Sigmoid colon (tissue), 7 donors: ENCODE measurements around the gene TRAPPC12. TPM values are rescaled to one million over a fixed set of nuclear protein-coding genes. Genes with fewer than 3 reads are reported as not detected.

Experiments used
- DNase-seq: peaks from one replicate; pipeline ENCODE4 v3.0.0-alpha.2; 2019
- H3K27ac ChIP-seq, 4 donors: fragments of 200-600 bp; sonication (generic); one replicate each; pipeline ENCODE4 v1.5.1; 2016 to 2019; ENCODE audit warnings: mild to moderate bottlenecking in 1 of 4
- H3K27me3 ChIP-seq, 3 donors: fragments of 200-600 bp; sonication (generic); one replicate each; pipeline ENCODE4 v1.5.1; 2019; ENCODE audit warnings: mild to moderate bottlenecking in 1 of 3
- H3K36me3 ChIP-seq, 4 donors: fragments of 200-600 bp; sonication (generic); one replicate each; pipeline ENCODE4 v1.5.1; 2016 to 2019
- H3K4me1 ChIP-seq, 4 donors: fragments of 200-600 bp; sonication (generic); one replicate each; pipeline ENCODE4 v1.5.1; 2017 to 2019
- H3K4me3 ChIP-seq, 4 donors: fragments of 200-600 bp; sonication (generic); one replicate each; pipeline ENCODE4 v1.5.1; 2017 to 2019; ENCODE audit warnings: mild to moderate bottlenecking in 2 of 4, moderate library complexity in 1 of 4
- H3K9me3 ChIP-seq, 4 donors: fragments of 200-600 bp in 3 of 4; sonication (generic) in 3 of 4; one replicate each; pipeline versions ENCODE4 v1.5.1 to v1.6.1; 2013 to 2019
- EP300 ChIP-seq, 4 donors: sonication (generic); formaldehyde crosslinking; IDR thresholded peaks; one replicate each; pipeline ENCODE4 v1.6.1; 2017; ENCODE audit warnings: antibody characterized with exemption in 4 of 4
- POLR2A ChIP-seq, 2 donors: fragments of 450-650 bp; IDR thresholded peaks; one replicate each; pipeline ENCODE4 v1.6.1; 2016; ENCODE audit warnings: antibody characterized with exemption in 2 of 2, mild to moderate bottlenecking in 2 of 2, moderate library complexity in 2 of 2
- POLR2AphosphoS5 ChIP-seq, 4 donors: sonication (generic); formaldehyde crosslinking; IDR thresholded peaks; one replicate each; pipeline ENCODE4 v1.6.1; 2017; ENCODE audit warnings: antibody characterized with exemption in 4 of 4
- WGBS, 2 donors: extraction: QIAGEN DNeasy Blood & Tissue Kit; methylation state at CpG; one replicate each; pipeline ENCODE4 v1.1.7; 2013; 5-methylcytosine and 5-hydroxymethylcytosine counted together
- intact Hi-C: fragments of 100-400 bp; cut with DNase I; formaldehyde crosslinking; loops from one replicate; pipeline ENCODE4 v1.15.1; 2023
- polyA plus RNA-seq, 3 donors: library from polyadenylated mRNA; stranded (reverse); fragments of 200-250 nt; gene quantifications; one replicate each; pipeline ENCODE4 v1.2.3, GENCODE V29; 2013
- total RNA-seq, 4 donors: library from RNA; depleted of rRNA; stranded (reverse); fragments of >200 nt; gene quantifications; one replicate each; pipeline ENCODE4 v1.1.0, GENCODE V29; 2016
- TF ChIP-seq, protein P1 (sequence below), 4 experiments: fragments of 450-650 bp in 3 of 4; fragments of 200-600 bp in 1 of 4; IDR thresholded peaks; one replicate each; pipeline ENCODE4 v1.5.1; 2016 to 2019; ENCODE audit warnings: antibody characterized with exemption in 4 of 4, mild to moderate bottlenecking in 3 of 4, moderate library complexity in 2 of 4
- donor health status: healthy with polysubstance abuse.
- donor health status: Bipolar disorder and iron deficiency.
- donor health status: healthy.

The TRAPPC12 gene
- total and polyA plus RNA-seq, 7 donors, result 22.7 to 79.5 (median 50.5) TPM

DNA sequence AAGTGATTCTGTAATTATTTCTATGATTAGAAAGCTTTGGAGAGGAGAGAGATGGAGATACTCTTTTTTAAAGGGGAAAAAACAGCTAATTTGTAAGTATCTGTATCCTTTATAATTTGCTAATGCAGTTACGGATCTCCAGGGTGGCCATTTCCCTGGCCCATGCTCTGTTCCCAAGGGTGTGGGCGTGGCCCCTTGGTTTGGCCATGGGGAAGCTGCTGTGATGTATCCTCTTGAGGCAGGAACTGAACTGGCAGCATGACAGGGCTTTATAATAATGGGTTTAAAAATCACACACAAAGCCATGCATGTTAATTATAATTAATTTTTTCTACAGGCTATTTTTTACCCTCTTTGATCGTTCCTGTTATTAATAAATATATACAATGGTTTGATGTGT, 27.0 kb downstream of the TRAPPC12 start:
- H3K4me3 ChIP-seq, result no peak overlapping the region
- H3K36me3 ChIP-seq, result peaks cover 0 to 20% (median 10%) of the 10 kb centered on the region in 4 donors
- no peaks in the 10 kb centered on the region for H3K9me3 ChIP-seq
- 88 to 96% methylated on average over 3 of the region's 3 CpGs for WGBS, 2 donors
- no peaks in the 10 kb centered on the region for H3K27me3 ChIP-seq
- H3K4me1 ChIP-seq, result peaks cover 0 to 13% (median 0%) of the 10 kb centered on the region in 4 donors
- no peak for DNase-seq
- TF ChIP-seq POLR2A (IDR thresholded peaks at IDR 0.05) (no peak), EP300 (IDR thresholded peaks at IDR 0.05) (no peak), POLR2AphosphoS5 (IDR thresholded peaks at IDR 0.05) (no peak)
- TF ChIP-seq, protein P1, sequence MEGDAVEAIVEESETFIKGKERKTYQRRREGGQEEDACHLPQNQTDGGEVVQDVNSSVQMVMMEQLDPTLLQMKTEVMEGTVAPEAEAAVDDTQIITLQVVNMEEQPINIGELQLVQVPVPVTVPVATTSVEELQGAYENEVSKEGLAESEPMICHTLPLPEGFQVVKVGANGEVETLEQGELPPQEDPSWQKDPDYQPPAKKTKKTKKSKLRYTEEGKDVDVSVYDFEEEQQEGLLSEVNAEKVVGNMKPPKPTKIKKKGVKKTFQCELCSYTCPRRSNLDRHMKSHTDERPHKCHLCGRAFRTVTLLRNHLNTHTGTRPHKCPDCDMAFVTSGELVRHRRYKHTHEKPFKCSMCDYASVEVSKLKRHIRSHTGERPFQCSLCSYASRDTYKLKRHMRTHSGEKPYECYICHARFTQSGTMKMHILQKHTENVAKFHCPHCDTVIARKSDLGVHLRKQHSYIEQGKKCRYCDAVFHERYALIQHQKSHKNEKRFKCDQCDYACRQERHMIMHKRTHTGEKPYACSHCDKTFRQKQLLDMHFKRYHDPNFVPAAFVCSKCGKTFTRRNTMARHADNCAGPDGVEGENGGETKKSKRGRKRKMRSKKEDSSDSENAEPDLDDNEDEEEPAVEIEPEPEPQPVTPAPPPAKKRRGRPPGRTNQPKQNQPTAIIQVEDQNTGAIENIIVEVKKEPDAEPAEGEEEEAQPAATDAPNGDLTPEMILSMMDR (IDR thresholded peaks at IDR 0.05), result no peak
- H3K27ac ChIP-seq, result no peak overlapping the region
- intact Hi-C loops, result no loop called here

- Histone ChIP-seq H3K4me3 (no peak overlapping the region), H3K9me3 (no peaks in the 10 kb centered on the region), H3K27ac (no peak overlapping the region), H3K36me3 (peaks cover 0 to 8% (median under 1%) of the 10 kb centered on the region in 4 donors), H3K4me1 (peaks cover 0 to 13% (median 0%) of the 10 kb centered on the region in 4 donors), H3K27me3 (no peaks in the 10 kb centered on the region)
- no peak for DNase-seq
- WGBS, 2 donors, result 96 to 98% methylated on average over 13 of the region's 13 CpGs
- intact Hi-C loops, result no loop called here
- TF ChIP-seq POLR2A (IDR thresholded peaks at IDR 0.05) (no peak), POLR2AphosphoS5 (IDR thresholded peaks at IDR 0.05) (no peak), EP300 (IDR thresholded peaks at IDR 0.05) (no peak)
- TF ChIP-seq, protein P1 (IDR thresholded peaks at IDR 0.05), result no peak
Measured at GRCh38 chr2:3408781-3409180, 29.3 kb downstream of the TRAPPC12 start.

- TF ChIP-seq, protein P1 (IDR thresholded peaks at IDR 0.05), result no peak
- TF ChIP-seq POLR2AphosphoS5 (IDR thresholded peaks at IDR 0.05), result no peak
- Histone ChIP-seq H3K9me3 (no peaks in the 10 kb centered on the region), H3K36me3 (peaks cover 0 to 8% (median 5%) of the 10 kb centered on the region in 4 donors), H3K27me3 (no peaks in the 10 kb centered on the region), H3K4me3 (no peak overlapping the region), H3K27ac (no peak overlapping the region), H3K4me1 (peaks cover 0 to 13% (median 0%) of the 10 kb centered on the region in 4 donors)
- no peak for DNase-seq
- WGBS, 2 donors, result 92 to 96% methylated on average over 12 of the region's 12 CpGs
- intact Hi-C loops, result no loop called here
Measured at GRCh38 chr2:3409627-3410170, 30.2 kb downstream of the TRAPPC12 start.

DNA sequence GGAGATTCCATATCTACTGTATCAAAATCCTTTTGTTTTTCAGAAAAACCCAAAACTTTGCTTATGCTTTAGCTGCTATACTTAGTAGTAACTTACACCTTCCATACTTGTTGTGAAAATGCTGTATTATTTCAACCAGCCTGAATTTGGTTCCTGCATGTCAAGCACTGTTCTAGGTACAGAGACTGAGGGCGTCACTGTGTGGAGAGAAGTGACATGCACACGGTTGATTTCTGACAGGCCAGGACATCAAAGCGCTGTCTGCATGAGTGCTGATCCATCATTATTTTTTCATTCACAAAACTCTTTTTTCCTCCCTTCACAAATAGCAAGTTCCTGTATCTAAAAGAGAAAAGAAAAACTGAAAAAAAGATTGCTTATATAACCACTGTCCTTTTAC, 31.6 kb downstream of the TRAPPC12 start:
- intact Hi-C loops, result no loop called here
- Histone ChIP-seq H3K36me3 (peaks cover 0 to 13% (median 6%) of the 10 kb centered on the region in 4 donors), H3K4me1 (peaks cover 0 to 8% (median 0%) of the 10 kb centered on the region in 4 donors), H3K27me3 (no peaks in the 10 kb centered on the region), H3K9me3 (no peaks in the 10 kb centered on the region), H3K4me3 (no peak overlapping the region), H3K27ac (no peak overlapping the region)
- 90 to 93% methylated on average over 3 of the region's 3 CpGs for WGBS, 2 donors
- DNase-seq, result no peak
- TF ChIP-seq POLR2AphosphoS5 (IDR thresholded peaks at IDR 0.05), result no peak
- TF ChIP-seq, protein P1 (IDR thresholded peaks at IDR 0.05), result no peak
- no peak for TF ChIP-seq POLR2A (IDR thresholded peaks at IDR 0.05)
- no peak for TF ChIP-seq EP300 (IDR thresholded peaks at IDR 0.05)

DNA sequence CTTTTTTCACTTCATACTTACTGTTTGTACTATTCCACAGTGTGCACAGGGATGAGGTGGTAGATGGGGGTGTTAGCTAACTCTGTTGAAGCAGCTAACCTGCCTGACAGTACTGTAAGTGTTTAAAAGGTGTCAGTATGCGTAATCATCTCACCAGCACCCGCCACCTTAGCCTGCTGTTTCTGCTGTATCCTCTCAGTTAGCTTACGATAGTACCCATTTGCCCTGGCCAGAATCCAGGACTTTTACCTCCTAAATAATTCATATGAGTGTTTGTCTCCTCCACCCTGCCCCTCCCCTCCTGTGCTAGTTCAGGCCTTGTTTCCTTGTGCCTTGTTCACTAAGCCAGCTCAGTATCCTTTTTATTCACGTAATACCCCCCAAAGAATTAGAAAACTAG, 34.2 kb downstream of the TRAPPC12 start:
- DNase-seq, result no peak
- Histone ChIP-seq H3K4me1 (no peaks in the 10 kb centered on the region), H3K9me3 (no peaks in the 10 kb centered on the region), H3K36me3 (peaks cover 0 to 28% (median 8%) of the 10 kb centered on the region in 4 donors), H3K4me3 (no peak overlapping the region), H3K27ac (no peak overlapping the region), H3K27me3 (no peaks in the 10 kb centered on the region)
- WGBS, 2 donors, result 71 to 92% methylated on average over 4 of the region's 4 CpGs
- intact Hi-C loops, result no loop called here
- no peak for TF ChIP-seq POLR2AphosphoS5 (IDR thresholded peaks at IDR 0.05)
